Activated T-helper 2 cell treated with anti-CD3 and anti-CD28 coated beads, Interferon-gamma antibody, Interleukin-2, Interleukin-4, amounts not matched to agents 10 μg/mL and 5 μg/mL and 100 μg/mL, durations not matched to agents 14 hours and 24 hours and 36 hours (primary cell): ENCODE results near the gene TTL. TPM values are rescaled to one million over a fixed set of nuclear protein-coding genes. Genes with fewer than 3 reads are reported as not detected.

Experiments
- DNase-seq: peaks from one replicate; pipeline ENCODE4 v3.0.0; 2021; ENCODE audit warnings: low spot score
- H3K27ac Mint-ChIP-seq: one replicate; pipeline ENCODE4 v1.8.0; 2021; ENCODE audit warnings: mixed read lengths
- H3K27me3 Mint-ChIP-seq: one replicate; pipeline ENCODE4 v1.8.0; 2021; ENCODE audit warnings: low read depth, mixed read lengths
- H3K36me3 Mint-ChIP-seq: one replicate; pipeline ENCODE4 v1.8.0; 2021; ENCODE audit warnings: low read depth, mixed read lengths
- H3K4me1 Mint-ChIP-seq: one replicate; pipeline ENCODE4 v1.8.0; 2021; ENCODE audit warnings: low read depth, mixed read lengths
- H3K4me3 Mint-ChIP-seq: one replicate; pipeline ENCODE4 v1.8.0; 2021; ENCODE audit warnings: low read depth, mild to moderate bottlenecking, moderate library complexity, mixed read lengths
- H3K9me3 Mint-ChIP-seq: one replicate; pipeline ENCODE4 v1.8.0; 2021; ENCODE audit warnings: mixed read lengths
- intact Hi-C: fragments of 100-400 bp; cut with micrococcal nuclease; formaldehyde crosslinking; loops from one replicate; pipeline ENCODE4 v1.15.1; 2023
- total RNA-seq: library from RNA; stranded (reverse); gene quantifications from 2 replicates; pipeline ENCODE4 v1.2.3, GENCODE V29; 2022

TTL gene
- total RNA-seq, 1 donor from 2014 or later: 48.2 TPM

- no peaks in the 10 kb centered on the region for H3K27me3 Mint-ChIP-seq
These were observed 98.1 kb downstream of the TTL start for GRCh38 chr2:112580084-112580483.

GRCh38 chr2:112582314-112582746 lies 100.4 kb downstream of the TTL start:
- Mint-ChIP-seq H3K27ac (peak overlapping the region; percentile 50), H3K9me3 (no peaks in the 10 kb centered on the region), H3K4me3 (peak overlapping the region; percentile 10), H3K27me3 (no peaks in the 10 kb centered on the region), H3K36me3 (peaks cover 20% of the 10 kb centered on the region), H3K4me1 (peaks cover 28% of the 10 kb centered on the region)
- DNase-seq: no peak
- intact Hi-C loops: loop anchor here (5.0 kb wide), 4 partner anchors 305 to 700 kb away; partner anchors contain the start of genes ANAPC1, ZC3H6 and ZC3H8

More at GRCh38 chr2:112580084-112580483, 98.1 kb downstream of the TTL start:
- Mint-ChIP-seq H3K9me3 (no peaks in the 10 kb centered on the region), H3K36me3 (peaks cover 27% of the 10 kb centered on the region), H3K4me3 (no peak overlapping the region), H3K4me1 (peaks cover 19% of the 10 kb centered on the region), H3K27ac (no peak overlapping the region)
- intact Hi-C loops: loop anchor here (5.0 kb wide), 4 partner anchors 303 to 698 kb away; partner anchors contain the start of genes ANAPC1, ZC3H6 and ZC3H8
- DNase-seq: no peak

GRCh38 chr2:112583497-112584133 lies 101.7 kb downstream of the TTL start:
- H3K27ac Mint-ChIP-seq: peak overlapping the region; percentile 98
- no peaks in the 10 kb centered on the region for H3K9me3 Mint-ChIP-seq
- H3K4me1 Mint-ChIP-seq: peaks cover 28% of the 10 kb centered on the region
- intact Hi-C loops: loop anchor here (1.0 to 5.0 kb wide), 9 partner anchors 41 to 701 kb away; partner anchors contain the start of genes ANAPC1, POLR1B, SLC20A1 and ZC3H6
- no peaks in the 10 kb centered on the region for H3K27me3 Mint-ChIP-seq
- no peak for DNase-seq
- H3K4me3 Mint-ChIP-seq: peak overlapping the region; percentile 97
- peaks cover 18% of the 10 kb centered on the region for H3K36me3 Mint-ChIP-seq

GRCh38 chr2:112584134-112584890 lies 102.4 kb downstream of the TTL start, which contains the start of gene CHCHD5:
Gene CHCHD5, plus strand, starts transcription at chr2:112584609. Its CDS starts 39 bp downstream, at chr2:112584648.
- peak within 1 kb of the TSS; percentile 97 for H3K4me3 Mint-ChIP-seq

GRCh38 chr2:112584891-112585250 lies 102.9 kb downstream of the TTL start:
- no peaks in the 10 kb centered on the region for H3K27me3 Mint-ChIP-seq
- H3K4me3 Mint-ChIP-seq: peak overlapping the region; percentile 97
- no peak for DNase-seq
- intact Hi-C loops: loop anchor here (1.0 to 5.0 kb wide), 9 partner anchors 43 to 703 kb away; partner anchors contain the start of genes ANAPC1, POLR1B, SLC20A1 and ZC3H6
- H3K4me1 Mint-ChIP-seq: peaks cover 25% of the 10 kb centered on the region
- peak overlapping the region; percentile 98 for H3K27ac Mint-ChIP-seq
- H3K36me3 Mint-ChIP-seq: peaks cover 18% of the 10 kb centered on the region
- no peaks in the 10 kb centered on the region for H3K9me3 Mint-ChIP-seq

More at GRCh38 chr2:112584134-112584890, 102.4 kb downstream of the TTL start, which contains the start of gene CHCHD5:
- intact Hi-C loops: loop anchor here (1.0 to 5.0 kb wide), 9 partner anchors 42 to 702 kb away; partner anchors contain the start of genes ANAPC1, POLR1B, SLC20A1 and ZC3H6
- H3K36me3 Mint-ChIP-seq: peaks cover 18% of the 10 kb centered on the region
- DNase-seq: peak; percentile 96
- H3K27ac Mint-ChIP-seq: peak within 1 kb of the TSS; percentile 98
- H3K4me1 Mint-ChIP-seq: peaks cover 26% of the 10 kb centered on the region
- H3K9me3 Mint-ChIP-seq: no peaks in the 10 kb centered on the region
- no peaks in the 10 kb centered on the region for H3K27me3 Mint-ChIP-seq

- Mint-ChIP-seq H3K9me3 (no peaks in the 10 kb centered on the region), H3K27me3 (no peaks in the 10 kb centered on the region), H3K4me1 (peaks cover 25% of the 10 kb centered on the region), H3K27ac (peak overlapping the region; percentile 98), H3K4me3 (peak overlapping the region; percentile 97), H3K36me3 (peaks cover 18% of the 10 kb centered on the region)
- intact Hi-C loops: loop anchor here (2.0 kb wide), 1 partner anchor 59 kb away; the partner anchor contains the start of gene SLC20A1
- DNase-seq: no peak
These were observed 103.4 kb downstream of the TTL start for GRCh38 chr2:112585400-112585799.

- no peak overlapping the region for H3K27ac Mint-ChIP-seq
- DNase-seq: no peak
- peak overlapping the region; percentile 97 for H3K4me3 Mint-ChIP-seq
- intact Hi-C loops: loop anchor here (2.0 kb wide), 1 partner anchor 59 kb away; the partner anchor contains the start of gene SLC20A1
- no peaks in the 10 kb centered on the region for H3K27me3 Mint-ChIP-seq
- H3K4me1 Mint-ChIP-seq: peaks cover 25% of the 10 kb centered on the region
- H3K36me3 Mint-ChIP-seq: peaks cover 18% of the 10 kb centered on the region
- H3K9me3 Mint-ChIP-seq: no peaks in the 10 kb centered on the region
These were observed 104.0 kb downstream of the TTL start for GRCh38 chr2:112585873-112586464.

GRCh38 chr2:112588611-112589045 lies 106.7 kb downstream of the TTL start:
- Mint-ChIP-seq H3K4me3 (no peak overlapping the region), H3K36me3 (peaks cover 21% of the 10 kb centered on the region), H3K27me3 (no peaks in the 10 kb centered on the region), H3K4me1 (peaks cover 15% of the 10 kb centered on the region), H3K9me3 (no peaks in the 10 kb centered on the region), H3K27ac (no peak overlapping the region)
- DNase-seq: no peak
- intact Hi-C loops: no loop called here

Other genes with a start within 250 kb of the TTL start
- gene ZC3H8, start 227.1 kb upstream of the TTL start, total RNA-seq: 31.8 and 33.4 TPM in 2 replicates
- gene ZC3H6, start 206.6 kb upstream of the TTL start, total RNA-seq: 8.0 and 8.2 TPM in 2 replicates
- 15.5 and 16.1 TPM in 2 replicates for gene RGPD8, start 48.5 kb upstream of the TTL start, total RNA-seq
- gene POLR1B, start 60.3 kb downstream of the TTL start, total RNA-seq: 58.0 and 68.2 TPM in 2 replicates
- 36.7 and 39.6 TPM in 2 replicates for gene CHCHD5, start 102.5 kb downstream of the TTL start, total RNA-seq
- 128 TPM in 2 replicates for gene SLC20A1, start 163.8 kb downstream of the TTL start, total RNA-seq
- gene NT5DC4, start 238.9 kb downstream of the TTL start, total RNA-seq: not detected in 2 replicates